GM19467 (cell line): ENCODE measurements around the gene RAMP1.
"Not testable (repeated sequence)": the region's sequence is repeated elsewhere in the genome, so short reads cannot be mapped to it uniquely, and the experiment has no call there.

Experiments used
- ATAC-seq: cut with Tn5 transposase; IDR thresholded peaks from one replicate; pipeline ENCODE4 v1.9.1; 2021; ENCODE audit warnings: mild to moderate bottlenecking, moderate library complexity; ENCODE audit not compliant: unreplicated experiment

RAMP1 gene

DNA sequence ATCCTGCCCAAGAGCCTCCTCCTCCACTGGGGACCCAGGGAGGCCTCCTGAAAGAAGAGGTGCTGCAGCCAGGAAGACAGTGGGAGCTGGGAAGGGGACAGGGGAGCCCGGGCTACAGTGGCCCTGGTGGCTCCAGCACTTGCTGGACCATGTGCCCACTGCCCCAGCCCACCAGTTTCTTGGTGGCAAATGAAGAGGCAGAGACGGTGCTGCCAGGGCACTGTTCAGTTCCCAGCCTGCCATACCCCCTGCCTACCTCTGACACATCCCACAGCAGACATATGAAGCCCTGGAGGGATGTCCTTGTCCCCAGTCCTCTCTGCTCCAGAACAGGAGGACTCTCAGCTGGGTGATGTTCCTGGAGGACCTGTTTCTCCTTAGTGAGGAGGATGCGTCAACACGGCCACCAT lies 3.7 kb downstream of the RAMP1 start:
- no peak for ATAC-seq

DNA sequence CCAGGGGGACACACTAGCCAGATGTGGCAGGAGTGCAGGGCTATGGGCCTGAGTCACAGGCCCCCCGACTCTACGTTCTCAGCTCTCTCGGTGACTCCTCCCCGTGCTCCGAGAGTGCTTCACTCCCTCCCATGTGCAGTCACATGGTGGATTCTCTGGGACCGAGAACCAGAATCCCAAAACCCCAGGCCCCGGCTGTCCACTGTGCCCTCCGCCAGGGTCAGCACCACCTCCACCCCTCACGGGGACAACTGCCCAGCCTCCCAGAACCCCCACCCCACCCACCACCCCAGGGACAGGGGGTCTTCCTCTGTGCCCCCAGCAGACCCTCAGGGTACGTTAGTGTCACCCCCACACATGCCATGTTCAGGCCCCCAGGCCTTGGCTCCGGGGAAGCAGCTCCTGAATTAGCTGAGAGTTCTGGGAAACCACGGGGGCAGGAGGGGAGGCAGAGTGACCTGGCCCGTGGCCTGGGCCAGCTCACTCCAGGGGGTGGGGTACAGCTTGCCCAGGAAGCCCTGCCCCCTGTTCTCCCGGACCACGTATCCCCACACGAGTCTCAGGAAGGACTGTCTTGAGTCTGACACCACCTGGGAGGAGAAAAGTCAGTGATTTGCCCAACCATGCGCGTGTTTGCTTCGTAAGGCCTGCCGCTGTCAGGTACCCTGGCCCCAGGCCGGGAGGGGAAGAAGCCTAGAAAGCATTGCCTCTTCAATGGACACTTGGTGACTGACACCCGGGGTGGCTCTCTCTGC lies 4.4 kb downstream of the RAMP1 start:
- ATAC-seq: no peak

DNA sequence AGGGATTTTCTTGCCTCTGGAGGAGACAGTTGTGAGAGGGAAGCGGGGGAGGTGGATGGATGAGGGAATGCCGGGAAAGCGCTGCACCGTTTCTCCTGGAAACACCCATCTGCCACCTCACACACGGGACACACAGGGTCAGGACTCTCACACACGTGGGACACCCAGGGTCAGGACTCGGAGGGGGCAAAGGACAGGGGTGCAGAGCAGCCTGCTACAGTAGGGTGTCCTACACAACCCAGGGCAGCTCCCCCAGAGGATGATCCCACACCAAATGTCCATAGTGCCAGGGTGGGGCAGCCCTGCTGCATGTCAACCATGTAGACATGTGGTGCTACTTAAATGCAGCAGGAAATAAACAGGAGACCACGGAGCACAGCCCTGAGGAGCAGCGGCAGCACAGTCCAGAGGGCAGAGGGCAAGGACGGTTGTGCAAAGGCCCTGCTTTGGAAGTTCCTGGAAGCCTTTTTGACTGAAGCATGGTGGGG lies 5.1 kb downstream of the RAMP1 start:
- no peak for ATAC-seq

DNA sequence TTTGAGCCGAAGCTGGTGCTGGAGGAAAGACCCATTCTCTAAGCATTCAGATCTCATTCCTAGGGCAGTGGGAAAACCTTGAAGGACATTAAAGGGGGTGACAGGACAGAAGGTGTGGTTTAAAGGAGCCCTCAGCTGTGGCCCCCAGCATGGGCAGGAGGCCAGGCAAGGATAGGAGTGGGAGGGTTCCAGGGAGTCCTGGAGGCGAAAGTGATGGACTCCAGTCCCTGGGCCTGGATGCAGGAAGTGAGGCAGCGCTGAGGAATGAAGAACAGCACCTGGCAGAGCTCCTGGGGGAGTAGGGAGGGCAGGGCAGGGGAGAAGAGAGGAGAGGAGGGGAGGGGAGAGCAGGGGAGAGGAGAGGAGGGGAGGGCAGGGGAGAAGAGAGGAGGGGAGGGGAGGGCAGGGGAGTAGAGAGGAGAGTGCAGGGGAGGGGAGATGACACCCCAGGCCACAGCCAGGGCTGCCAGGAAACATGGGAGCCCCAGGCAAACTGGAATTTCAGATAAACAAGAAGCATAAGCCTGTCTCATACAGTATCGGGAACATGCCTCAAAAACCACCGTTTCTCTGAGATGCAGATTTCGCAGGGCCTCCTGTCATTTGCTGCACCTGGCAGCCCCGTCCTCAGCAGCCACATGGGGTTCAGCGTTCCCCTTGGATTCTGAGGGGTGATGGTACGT lies 5.7 kb downstream of the RAMP1 start:
- ATAC-seq: no peak

DNA sequence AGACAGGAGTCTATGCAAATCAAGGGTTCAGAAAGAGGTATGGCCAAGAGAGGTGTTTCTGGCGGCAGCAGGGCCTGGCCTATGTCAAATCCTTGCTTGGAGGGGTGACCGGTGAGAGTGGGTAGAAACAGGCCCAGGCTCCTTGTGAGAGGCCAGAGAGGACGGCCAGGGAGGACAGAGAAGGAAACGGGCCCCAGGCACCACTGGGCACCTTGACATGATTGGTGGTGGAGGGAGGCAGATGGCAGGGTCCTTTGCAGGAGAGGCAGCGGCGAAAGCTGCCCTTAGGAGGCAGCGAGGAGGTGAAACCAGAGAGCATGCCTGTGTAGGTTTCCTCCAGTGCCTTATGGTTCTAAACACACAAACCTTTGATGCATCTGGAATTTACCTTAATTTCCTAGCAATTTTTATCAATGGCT lies 6.2 kb downstream of the RAMP1 start:
- ATAC-seq: no peak

DNA sequence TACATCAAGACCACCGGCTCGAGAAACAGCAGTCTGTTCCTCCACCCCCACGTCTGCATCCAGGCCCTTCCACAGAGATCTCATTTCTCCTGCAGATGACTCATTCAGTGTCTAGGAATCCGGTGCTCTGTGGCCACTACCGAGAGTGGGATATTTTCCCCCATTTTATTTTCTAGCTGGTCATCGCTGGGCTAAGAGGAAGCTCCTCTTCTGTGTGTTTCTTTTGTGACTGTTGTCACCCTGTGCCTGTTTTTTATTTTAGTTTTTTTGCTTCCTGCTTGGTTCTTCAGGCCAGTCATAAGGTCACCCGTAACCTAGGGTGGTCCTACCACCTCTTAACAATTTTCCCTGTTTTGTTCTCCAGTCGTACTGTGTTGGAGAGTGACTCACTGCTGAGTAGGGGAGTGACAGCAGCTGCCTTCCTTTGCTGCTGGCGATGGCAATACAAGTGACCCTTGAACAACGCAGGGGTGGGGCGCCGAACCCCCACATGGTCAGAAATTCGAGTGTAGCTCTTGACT lies 6.7 kb downstream of the RAMP1 start:
- ATAC-seq: no peak

DNA sequence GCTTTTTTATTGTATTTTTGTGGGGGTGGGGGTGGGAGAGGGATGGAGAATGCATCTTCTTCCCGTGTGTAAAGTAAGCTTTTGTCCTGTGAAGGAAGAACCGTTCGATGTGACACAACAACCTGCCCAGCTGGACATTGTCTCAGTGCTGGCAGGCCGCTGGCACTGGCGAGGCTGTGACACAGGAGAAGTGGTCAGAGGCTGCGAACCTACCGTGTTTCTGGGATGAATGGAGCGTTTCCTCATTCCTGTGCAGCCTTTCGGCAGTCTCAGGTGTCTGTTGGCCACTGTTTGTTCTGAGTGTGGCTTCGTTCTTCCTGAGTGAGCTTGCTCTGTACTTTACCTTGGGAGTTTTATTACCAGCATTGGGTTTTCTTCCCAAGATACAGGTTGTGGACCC lies 8.0 kb downstream of the RAMP1 start:
- no peak for ATAC-seq

DNA sequence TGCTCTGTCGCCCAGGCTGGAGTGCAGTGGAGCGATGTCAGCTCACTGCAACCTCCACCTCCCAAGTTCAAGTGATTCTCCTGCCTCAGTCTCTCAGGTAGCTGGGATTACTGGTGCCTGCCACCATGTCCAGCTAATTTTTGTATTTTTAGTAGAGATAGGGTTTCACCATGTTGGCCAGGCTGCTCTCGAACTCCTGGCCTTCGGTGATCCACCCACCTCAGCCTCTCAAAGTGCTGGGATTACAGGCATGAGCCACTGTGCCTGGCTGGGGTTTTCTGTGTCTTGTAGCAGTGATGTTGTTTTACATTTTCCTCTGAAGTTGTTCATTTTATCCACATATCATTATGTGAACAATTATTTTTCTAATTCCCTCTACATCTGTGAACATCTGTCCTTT lies 8.7 kb downstream of the RAMP1 start:
- not testable (repeated sequence) for ATAC-seq

DNA sequence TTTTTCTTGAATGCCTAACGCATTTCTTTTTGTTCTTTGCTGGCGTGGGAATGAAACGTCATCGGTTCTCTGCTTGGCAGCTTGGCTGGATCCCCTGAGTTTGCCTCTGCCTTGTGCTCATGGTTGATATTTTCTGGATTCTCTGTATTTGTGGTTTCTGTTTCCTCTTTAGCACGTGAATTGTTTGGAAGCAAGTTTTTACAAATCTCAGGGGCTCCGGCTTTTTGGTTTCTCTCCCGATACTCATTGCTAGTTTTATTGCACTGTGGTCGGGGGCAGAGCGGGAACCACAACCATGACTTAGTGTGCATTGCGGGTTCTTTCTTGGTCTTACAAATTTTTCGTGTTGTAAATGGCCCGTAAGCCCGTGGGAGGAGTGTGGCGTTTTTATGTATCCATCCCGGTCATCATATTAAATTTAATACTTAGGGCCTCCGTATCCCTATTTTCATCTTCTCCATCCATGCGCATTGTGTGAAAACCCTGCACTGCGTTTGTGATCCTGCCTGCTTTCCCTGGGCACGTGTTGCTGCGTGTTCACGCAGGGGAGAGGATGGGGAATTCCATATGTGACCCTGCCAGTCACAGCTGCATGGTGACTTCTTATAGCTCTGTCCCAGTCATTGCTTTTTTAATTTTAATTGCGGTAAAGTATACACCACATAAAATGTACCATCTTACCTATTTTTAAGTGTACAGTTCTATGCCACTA lies 9.4 kb downstream of the RAMP1 start:
- no peak for ATAC-seq

DNA sequence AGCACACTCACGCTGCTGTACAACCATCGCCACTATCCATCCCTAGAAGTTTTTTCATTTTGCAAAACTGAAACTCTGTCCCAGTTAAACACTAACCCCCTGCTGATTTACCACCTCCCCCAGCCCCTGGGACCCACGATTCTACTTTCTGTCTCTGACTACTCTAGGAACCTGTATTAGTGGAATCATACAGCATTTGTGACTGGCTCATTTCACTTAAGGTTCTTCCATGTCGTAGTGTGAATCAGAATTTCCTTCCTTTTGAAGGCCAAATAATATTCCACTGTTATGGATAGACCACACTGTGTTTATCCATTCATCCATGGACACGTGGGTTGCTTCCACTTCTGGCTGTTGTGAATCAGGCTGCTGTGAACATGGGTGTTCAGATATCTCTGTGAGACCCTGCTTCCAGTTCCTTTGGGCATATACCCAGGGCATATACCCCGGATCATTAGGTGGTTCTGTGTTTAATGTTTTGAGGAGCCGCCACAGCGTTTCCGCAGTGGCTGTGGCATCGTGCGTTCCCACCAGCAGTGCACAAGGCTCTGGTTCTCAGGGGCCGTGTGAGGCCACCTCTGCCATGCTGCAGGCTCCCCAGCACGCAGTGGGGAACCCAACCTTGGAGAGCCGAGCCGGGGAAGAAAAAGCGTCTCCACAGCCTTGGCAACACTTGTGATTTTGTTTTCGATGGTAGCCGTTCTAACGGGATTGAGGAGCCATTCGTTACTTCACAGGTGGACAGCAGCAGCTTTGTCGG lies 10.1 kb downstream of the RAMP1 start:
- no peak for ATAC-seq

DNA sequence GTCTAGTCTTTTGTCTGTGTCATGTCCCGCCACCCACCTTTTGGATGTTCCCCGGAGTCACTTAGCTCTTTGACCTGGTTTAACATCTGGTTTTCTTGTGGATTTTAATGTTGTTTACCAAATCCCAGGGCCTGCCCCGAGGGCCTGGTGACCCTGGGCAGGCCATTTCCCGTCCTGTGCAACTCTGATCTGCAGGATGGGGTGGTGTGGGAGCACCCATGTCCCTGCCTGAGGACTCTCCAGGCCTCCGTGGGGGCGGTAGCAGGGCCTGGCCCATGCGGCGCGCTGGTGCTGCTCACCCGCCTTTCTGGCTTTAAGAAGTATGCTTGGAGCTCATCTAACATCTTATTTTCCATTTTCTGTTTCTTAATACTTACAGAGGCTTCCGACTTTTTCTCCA lies 10.7 kb downstream of the RAMP1 start:
- ATAC-seq: no peak

DNA sequence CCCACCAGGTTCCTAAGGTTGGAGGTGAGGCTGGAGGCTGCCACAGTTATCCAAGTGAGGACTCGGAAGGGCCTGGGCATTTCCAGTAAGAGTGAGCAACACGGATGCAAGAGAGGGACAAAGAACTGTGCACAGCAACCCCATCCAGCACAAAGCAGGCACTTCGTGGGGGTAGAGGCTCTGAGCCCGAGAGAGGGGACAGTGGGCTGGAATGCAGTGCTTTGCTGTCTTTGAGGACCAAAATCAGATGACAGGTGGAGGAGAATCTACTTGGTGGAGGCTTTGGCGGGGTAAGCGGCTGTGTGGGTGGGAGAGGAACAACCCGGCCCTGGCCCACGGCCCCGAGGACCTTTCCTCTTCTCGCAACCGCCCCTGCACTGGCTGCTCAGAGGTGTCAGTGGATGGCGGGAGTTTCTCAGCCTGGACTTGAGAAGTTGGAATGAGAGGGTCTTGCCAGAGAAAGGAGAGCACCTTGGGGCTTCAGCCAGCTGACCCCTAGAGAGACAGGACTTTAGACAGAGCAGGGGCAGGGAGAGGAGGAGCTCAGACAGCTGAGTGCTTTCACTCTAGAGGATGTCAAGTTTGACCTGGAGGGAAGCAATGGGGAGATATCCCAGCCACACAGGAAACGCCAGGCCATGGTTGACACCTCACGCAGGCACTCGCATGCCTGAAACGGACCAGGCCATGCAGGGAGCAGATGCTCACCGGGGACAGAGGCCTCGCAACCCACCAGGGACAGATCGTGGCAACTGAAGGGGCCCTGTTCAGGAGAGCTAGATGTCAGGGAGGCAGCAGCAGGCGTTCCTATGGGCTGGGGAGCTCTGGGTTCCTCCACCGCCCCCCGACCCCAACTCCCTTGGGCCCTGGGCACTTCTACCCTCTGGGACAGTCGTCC lies 11.6 kb downstream of the RAMP1 start:
- ATAC-seq: no peak

DNA sequence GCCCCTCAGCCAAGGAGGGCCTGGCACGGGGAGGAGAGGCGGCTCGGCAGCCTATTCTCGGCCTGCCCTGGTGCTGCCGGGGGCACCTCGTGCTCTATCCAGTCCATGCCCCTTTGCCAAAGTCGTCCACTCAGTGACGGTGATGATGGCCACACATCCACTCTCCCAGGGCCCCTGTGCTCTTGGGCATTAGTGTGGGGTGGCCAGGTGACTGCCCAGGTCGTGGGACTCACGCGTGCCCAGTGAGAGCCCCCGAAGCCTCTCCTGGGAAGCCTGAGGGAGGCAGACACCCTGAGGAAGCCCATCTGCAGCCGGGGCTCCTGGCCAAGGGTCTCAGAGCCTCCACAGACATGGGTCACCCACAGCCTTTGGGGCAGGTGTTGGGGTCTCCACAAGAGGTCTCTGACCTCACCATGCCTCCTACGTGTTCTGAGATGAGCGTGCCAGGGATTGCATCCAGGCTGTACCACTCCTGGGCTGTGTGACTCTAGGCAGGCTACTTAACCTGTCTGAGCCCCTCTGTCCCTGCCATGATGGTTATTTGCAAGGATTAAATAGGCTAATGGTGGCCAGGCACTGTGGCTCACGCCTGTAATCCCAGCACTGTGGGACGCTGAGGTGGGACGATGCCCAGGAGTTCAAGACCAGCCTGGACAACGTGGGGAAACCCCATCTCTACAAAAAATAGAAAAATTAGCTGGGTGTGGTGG lies 12.9 kb downstream of the RAMP1 start:
- no peak for ATAC-seq

DNA sequence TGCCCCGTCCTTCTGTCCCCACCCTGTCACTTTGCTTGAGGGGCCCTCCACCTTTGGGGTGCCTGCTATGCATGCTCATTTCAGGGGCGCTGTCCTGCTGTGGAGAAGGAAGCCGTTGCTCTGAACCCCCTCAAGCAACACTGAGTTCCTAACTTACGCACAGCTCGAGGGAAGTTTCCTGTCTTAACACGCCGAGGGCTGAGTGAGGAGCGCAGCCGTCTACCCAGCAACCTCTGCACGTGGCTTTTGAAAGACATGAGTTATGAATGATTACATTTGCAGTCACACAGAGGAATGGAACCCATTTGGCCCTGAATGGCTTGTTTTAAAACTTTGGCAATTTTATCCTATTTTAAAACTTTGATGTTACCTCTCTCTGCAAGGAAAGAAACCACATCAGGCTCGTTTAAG lies 14.0 kb downstream of the RAMP1 start:
- no peak for ATAC-seq

DNA sequence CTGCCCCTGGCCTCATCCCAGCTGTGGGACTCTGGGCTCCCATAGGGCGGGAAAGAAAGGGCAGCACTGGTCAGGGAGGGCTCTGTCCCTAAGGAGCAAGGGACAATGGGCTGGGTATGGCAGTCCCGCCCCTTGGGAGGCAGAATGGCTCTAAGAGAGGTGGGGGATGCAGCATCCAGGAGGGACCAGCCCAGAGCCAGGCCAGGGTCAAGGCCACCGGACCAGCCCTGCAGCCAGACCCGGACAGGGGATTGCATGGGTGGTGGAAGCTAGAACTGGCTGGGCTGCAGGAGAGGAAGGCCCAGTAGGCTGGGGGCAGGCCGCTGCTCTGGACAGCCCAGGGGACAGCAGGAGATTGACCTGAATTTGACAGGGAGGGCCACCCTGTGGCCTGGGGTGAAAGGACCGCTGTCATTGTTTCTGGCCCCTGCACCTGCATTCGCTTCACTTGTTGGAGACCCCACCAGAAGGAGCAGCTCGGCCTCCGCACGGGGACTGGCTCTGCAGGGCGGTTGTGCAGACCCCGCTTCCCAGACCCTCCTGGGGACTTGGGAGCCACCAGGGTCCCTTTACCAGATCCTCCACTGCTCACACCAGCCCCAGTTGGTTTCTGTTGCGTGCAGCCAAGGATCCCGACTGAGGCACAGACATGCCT lies 14.6 kb downstream of the RAMP1 start:
- ATAC-seq: no peak

DNA sequence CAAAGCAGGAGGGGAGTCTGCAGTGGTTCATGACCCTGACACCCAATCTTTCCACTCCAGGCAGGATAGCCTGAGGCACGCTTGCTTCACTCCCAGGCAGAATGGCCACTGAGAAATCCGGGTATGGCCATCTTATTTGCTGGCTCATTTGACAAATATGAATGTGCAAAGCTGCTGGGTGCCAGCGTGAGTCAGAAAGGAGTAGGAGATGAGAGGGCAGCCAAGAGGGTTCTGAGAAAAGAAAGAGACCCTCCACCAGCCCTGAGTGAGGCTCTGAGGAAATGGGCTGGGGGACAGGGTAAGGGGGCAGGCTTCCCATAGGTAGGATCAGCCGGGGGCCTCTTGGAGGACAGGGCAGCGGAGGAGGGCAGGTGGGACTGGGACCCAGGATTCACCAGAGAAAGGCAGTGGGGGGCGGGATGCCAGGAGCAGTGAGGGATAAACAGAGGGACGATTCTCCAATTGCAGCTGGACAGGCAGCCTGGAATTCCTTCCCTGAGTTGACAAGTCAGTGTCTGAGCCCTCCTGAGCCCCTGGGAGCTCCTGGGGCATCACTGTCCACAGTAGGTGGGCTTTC lies 15.2 kb downstream of the RAMP1 start:
- no peak for ATAC-seq

DNA sequence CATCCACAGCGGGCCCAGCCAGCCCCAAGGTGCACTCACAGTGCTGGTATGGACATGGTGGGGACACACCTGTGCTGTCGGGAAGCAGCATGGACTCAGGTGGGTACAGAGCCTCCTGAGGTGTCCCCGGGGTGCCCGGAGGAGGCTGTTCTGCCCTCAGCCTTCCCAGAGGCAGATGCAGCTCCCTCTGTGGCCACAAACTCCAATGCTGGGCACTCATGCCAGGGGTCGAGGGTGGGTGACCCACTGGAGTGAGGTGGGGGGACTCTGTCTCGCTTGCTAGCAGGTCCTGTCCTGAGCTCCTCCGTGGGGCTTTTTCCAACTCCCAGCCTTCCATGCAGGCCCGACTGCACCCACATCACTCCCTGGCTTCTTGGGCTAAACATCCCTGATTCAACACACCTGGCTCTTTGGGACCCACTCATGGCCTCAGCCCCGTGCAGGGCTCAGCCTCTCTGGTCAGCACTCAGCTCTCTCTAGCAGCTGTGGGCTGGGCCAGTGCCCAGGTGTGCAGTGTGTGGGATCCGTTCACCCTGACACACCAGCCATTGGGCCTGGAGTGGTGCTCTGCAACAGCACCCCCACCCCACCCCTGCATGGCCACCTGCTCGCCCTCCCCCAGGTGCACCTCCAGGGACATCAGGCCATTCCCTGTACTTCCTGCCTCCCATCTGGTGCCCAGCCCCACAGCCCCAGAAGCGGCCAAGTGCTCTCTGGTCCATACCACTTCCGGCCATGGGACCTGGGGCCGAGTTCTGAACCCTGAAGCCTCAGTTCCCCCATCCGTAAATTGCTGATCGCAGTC lies 16.0 kb downstream of the RAMP1 start:
- ATAC-seq: no peak
